Activated CD4-positive, alpha-beta T cell treated with anti-CD3 and anti-CD28 coated beads for 4 hours (primary cell): ENCODE data around the gene FGF18.
"Not testable (repeated sequence)": the region's sequence is repeated elsewhere in the genome, so short reads cannot be mapped to it uniquely, and the experiment has no call there.

ENCODE experiments used
- DNase-seq, 2 donors: peaks; one replicate each; pipeline ENCODE4 v3.0.0-alpha.2; 2020

The FGF18 gene

DNA sequence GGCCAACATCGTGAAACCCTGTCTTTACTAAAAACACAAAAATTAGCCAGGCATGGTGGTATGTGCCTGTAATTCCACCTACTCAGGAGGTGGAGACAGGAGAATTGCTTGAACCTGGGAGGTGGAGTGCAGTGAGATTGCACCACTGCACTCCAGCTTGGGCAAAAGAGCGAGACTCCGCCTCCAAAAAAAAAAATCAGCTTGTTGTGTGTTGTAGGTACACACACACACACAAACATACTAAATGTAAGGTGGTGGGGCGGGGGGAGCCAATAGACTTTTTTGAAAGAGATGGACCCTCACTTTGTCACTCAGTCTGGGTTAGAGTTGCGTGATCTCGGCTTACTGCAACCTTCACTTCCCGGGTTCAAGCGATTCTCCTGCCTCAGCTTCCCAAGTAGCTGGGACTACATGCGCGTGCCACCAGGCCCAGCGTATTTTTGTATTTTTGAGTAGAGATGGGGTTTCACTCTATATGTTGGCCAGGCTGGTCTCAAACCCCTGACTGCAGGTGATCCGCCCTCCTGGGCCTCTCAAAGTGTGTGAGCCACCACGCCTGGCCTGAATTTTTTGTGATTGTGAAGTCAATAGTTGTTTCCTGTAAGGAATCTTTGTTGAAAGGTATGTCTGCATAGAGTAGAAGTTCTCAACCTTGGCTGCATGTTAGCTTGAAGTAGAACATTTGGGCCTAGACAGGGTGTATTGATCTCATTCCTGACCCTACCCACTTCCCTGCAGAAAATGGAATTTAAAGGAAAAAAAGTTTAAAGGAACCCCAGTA lies 18.1 kb upstream of the FGF18 start:
- no peak for DNase-seq

DNA sequence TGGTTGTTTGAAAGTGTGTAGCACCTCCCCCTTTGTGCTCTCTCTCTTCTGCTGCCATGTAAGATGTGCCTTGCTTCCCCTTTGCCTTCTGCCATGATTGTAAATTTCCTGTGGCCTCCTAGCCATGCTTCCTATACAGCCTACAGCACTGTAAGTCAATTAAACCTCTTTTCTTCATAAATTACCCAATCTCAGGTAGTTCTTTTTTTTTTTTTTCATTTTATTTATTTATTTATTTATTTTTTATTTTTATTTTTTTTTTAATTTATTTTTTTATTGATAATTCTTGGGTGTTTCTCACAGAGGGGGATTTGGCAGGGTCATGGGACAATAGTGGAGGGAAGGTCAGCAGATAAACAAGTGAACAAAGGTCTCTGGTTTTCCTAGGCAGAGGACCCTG lies 16.7 kb upstream of the FGF18 start:
- not testable (repeated sequence) for DNase-seq

DNA sequence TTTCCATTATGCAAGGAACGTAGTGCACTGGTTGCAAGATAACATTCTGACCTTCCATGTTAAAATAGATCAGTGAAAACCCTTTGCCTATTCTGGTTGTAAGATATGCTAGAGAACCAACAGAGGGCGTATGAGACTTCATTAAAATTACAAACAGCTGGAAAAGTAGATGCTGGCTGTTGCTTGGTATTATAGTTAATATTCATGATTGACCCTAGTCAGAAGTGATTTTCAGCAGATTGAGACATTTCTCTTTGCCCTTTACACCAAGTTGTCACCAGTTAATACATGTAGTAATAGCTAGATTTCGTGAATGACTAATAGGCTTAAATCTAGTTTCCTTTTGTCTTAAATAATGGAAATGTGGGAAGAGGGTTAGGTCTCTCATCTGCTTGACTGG lies 13.8 kb upstream of the FGF18 start:
- no peak for DNase-seq

DNA sequence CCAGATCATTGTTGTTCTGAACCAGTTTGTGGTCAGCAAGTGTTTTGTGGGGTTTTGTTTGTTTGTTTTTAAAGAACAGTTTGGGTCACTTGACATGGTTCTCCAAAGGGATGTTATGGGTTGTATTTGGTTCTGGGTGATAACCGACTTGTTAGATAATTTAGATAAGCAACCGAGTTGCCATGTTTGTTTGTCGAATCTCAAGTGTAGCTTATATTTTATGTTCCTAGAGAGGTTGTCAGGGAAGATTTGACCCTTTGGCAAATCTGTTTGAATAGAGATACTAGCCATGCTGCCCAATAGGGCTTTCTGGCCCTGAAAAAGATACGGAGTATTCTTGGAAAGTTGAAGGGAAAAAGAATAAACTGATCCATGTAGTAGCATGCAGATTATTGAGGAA lies 12.2 kb upstream of the FGF18 start:
- no peak for DNase-seq

DNA sequence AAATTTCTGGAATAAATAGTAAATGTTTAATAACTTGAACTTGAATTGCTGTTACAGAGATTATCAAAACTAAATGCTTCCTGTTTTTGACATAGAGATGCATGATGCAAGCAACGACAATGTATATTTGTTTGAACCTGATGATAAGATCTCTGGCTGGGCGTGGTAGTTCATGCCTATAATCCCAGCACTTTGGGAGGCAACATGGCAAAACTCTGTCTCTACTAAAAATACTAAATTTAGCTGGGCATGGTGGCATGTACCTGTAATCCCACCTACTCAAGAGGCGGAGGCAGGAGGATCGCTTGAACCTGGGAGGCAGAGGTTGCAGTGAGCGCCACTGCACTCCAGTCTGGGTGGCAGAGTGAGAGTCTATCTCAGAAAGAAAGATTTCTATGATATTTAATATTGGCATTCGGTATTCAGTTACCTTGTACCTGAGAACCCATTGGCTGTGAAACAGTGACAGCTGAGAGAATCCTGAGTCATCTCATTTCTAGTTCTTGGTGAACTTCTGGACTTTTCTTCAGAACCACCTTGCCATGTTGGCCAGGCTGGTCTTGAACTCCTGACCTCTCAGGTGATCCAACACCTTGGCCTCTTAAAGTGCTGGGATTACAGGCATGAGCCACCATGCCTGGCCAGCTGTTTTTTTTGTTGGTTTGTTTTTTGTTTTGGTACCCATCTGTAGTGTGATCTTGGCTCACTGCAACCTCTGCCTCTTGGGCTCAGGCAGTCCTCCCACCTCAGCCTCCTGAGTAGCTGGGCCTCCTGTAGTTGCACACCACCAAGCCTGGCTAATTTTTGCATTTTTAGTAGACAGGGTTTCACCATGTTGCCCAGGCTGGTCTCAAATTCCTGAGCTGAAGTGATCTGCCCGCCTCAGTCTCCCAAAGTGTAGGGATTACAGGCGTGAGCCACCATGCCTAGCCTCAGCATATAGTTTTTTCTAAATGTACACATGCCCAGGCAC lies 10.0 kb upstream of the FGF18 start:
- no peak for DNase-seq

DNA sequence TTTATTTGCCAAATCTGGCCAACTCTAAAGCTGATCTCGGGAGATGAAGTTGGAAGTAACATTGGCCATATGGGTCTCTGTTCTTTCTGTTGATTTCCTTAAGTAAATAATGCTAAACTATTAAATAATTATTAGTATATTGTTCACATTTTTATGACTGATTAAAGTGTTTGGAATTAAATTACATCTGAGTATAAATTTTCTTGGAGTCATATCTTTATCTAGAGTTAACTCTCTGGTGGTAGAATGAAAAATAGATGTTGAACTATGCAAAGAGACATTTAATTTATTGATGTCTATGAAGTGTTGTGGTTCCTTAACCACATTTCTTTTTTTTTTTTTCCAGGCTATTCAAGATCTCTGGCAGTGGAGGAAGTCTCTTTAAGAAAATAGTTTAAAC lies 9.3 kb upstream of the FGF18 start:
- no peak for DNase-seq

DNA sequence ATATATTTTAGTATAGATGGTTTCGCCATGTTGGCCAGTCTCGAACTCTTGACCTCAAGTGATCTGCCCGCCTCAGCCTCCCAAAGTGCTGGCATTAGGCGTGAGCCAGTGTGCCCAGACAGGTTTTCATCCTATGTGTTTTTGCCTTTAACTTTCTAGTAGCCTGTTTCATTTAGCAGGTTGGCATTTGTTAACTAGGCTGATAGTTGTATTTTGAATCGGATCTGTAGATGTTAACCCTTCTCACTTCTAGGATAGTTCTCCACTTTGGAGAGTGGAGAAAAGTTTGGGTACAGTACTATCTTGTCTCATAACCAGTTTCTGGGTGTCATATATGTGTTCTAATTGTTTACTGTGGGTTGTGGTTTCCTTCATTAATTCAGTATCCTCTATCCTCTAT lies 7.3 kb upstream of the FGF18 start:
- DNase-seq: no peak

DNA sequence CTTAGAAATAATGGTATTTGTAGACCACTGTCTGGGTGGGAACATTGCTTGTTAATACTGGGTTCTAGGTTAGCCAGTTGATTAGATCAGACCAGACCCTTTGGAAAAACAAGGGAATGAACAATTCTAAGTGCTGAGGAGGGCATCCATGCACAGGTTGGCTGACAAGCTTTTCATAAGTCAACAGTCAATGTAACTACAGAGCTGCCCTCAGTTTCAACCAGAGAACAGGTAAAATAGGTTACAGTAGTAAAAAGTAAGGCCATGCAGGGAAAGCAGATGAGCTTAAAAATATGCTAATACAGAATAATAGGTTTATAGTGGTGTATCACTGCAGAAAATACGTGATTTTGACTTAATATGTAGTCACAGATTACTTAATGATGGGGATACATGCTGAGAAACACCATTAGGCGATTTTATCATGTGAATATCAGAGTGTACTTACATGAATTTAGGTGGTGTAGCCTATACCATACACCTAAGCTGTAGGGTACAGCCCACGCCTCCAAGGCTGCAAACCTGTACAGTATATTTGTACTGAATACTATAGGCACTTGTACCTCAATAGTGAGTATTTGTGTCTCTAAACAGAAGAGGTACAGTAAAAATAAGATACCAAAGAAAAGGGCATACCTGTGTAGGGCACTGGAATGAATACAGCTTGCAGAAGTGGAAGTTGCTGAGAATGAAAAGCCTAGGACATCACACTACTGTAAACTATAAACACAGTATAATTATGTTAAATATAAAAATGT lies 6.1 kb upstream of the FGF18 start:
- no peak for DNase-seq

DNA sequence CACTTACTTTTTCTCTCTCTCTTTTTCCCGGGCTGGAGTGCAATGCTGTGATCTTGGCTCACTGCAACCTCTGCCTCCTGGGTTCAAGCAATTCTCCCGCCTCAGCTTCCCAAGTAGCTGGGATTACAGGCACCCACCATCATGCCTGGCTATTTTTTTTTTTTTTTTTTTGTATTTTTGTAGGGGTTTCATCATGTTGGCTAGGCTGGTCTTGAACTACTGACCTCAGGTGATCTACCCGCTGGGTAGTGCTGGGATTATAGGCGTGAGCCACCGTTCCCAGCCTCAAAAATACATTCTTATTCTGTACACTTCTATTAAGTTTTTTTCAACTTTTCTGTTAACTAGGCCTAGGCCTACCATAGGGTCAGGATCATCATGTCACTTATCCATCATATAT lies 5.5 kb upstream of the FGF18 start:
- not testable (repeated sequence) for DNase-seq

DNA sequence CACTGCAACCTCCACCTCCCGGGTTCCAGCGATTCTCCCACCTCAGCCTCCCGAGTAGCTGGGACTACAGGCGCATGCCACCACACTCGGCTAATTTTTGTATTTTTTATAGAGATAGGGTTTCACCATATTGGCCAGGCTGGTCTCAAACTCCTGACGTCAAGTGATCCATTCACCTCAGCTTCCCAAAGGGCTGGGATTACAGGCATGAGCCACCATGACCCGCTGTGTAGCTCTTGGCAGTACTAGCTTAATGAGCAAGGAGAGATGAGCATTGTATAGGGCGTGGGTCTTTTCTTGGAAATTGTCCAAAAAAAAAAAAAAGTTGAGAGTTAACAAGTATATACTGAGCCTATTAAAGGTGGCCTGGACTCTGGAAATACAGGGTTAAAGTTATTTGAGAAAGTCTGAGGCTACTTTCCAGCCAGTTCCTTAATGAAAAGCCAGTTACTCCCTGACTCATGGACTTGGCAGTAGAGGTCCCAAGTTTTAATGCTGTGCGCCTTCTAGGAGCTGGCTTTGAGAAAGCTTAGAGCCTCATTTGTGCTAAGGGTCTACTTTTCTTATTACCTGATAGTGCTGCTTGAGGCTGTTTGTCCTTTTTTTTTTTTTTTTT lies 4.2 kb upstream of the FGF18 start:
- no peak for DNase-seq

DNA sequence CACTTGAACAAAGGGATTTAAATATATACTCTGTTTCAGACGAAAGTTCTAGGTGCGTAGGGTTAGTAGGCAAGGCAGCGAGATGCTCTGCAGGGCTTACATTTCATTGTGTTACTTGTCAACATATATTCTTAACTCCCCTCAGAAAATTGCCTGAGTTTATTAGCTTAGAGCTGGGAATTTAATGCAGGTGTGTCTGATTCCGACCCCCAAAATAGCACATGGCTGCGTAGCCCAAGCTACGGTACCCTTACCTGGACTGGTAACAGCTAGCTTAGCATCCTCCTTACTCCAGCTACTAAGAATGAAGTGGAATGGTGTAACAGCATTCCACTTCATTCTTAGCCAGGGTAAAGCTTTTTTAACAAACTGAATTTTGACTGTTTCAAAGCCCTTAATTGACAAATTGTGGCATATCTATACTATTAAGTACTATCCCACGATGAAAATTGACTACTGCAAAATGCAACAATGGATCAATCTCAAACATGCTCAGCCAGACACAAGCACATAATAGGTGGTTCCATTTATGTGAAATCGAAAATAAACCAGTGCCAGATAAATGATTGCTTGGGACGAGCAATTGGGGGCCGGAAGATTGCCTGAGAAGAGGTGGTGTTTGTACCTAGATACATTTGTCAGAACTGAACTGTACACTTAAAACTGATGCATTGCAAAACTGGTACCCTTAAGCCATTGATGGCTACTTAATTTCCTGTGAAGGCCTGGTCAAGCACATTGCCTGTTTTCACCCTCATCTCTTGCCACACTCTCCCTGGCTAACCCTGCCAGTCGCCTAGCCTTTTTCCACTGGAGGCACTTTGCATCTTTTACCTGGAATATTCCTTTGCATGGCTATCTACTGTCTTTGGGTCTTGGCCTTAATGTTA lies 3.0 kb upstream of the FGF18 start:
- DNase-seq: no peak

DNA sequence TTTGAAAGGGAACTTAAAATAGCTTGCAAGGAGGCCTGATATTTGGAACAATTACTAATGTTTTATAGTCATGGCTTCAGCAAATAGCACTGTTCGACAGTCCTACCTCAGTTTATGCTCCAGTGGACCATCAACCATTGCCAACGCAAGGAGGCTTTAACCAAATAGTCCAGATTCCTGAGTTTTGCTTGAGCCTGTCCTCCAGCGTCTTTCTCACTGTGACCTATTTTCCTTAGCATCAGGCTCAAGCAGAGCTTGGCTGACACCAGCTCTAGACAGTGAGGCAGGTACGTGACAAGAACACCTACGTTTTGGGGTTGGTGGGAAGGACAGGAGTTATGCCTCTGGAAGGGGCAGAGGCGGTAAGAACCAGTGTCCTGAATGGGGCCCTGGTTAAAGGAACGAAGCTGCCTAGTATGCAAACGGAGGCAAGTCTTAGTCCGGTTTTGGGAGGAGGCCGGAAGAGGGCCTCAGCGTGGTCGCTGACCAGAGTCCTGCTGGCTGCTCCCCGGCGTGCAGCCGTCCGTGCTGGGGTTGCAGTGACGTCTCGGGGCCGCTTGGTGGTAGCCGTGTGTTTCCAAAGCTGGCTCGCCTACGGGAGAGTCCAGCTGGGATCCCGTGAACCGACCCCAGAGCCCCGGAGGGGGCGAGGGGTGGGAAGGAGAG lies 998 bp upstream of the FGF18 start:
- peak; percentile 30 to 38 for DNase-seq

DNA sequence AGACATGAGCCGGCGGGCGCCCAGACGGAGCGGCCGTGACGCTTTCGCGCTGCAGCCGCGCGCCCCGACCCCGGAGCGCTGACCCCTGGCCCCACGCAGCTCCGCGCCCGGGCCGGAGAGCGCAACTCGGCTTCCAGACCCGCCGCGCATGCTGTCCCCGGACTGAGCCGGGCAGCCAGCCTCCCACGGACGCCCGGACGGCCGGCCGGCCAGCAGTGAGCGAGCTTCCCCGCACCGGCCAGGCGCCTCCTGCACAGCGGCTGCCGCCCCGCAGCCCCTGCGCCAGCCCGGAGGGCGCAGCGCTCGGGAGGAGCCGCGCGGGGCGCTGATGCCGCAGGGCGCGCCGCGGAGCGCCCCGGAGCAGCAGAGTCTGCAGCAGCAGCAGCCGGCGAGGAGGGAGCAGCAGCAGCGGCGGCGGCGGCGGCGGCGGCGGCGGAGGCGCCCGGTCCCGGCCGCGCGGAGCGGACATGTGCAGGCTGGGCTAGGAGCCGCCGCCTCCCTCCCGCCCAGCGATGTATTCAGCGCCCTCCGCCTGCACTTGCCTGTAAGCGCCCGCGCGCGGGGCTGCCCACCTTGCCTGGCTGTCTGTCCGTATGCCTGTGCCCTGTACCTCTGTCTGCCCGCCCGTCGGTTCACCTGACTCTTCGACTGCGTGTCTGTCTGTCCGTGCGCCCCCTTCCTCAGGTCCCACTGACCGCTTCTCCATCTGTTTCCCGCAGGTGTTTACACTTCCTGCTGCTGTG lies 412 bp downstream of the FGF18 start:
- DNase-seq: no peak

DNA sequence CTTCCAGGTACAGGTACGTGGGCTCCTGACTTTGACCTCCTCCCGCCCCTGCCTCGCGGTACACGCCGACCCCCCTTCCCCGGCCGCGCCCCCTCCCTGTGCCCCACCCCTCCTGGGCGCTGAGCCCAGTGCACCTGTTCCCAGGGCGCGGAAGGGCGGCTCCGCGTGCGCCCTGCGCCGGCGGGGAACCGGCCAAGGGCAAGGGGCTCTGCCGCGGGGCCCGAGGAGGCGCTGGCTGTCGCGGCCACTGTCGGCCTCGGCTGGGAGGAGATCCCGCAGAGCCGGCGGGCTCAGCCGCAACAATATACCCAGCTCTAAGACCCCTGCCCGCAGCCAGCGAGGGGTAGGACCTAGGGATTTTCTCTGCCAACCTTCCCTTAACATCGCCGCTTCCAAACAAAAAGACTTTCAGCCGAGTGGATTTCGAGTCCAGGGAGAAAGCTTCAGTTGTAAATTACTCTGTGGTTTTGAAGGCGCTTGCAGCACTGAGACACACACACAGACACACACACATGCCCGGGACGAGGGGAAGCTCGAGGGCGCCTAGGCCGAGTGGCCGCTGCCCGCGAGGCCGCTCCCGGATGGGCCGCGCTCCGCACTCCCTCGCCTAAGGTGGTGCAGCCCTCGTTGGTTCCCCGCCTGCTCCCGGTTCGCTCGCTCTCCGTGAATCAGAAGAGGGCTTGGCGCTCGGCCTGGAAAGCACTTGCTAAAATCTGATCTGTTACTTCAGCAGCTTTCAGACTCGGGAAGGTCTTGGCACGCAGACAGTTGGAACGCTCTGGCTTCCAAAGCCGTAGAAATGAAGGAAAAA lies 1.2 kb downstream of the FGF18 start:
- no peak for DNase-seq

DNA sequence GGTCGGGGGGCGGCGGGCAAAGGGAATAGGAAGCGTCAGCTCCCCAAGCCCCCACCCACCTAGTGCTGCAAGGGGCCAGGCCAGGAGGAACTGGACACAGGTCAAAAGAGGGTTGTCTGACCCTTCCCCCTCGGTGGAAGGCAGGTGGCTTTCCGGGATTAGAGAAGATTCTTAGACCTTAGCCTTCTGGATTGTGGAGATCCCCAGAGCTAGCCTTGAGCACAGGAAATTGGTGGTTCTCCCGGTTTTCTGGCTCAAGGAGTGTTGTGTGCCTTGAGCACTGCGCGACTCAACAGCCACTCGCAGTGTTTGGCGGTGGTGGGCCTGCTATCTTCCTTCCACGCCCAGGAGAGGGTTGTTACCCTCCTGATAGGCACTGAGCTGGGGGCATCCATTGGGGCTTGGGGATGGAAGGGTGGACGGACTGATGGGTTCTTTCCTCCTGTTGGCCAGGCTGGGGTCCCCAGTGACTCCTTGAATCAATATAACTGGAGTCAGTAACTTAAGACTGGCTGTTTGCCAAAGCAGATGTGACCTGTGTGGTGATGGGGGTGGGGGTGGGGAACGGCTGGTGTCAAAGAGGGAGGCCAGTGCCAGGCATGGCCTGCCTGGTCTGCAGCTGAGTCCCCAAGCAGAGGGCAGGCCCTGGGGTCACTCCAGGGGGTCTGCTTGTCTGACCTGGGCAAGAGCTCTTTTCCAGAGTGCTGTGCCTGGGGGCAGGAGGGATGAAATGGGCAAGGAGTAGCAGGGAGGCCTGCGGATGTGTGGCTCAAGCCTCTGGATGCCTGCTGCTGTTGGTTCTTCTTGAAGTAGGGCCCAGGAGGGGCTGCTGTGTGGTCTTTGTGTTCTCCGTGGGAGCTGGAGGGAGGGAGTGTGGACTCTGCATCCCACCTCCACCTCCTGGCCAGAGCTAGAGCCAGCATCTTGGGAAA lies 2.1 kb downstream of the FGF18 start:
- no peak for DNase-seq

DNA sequence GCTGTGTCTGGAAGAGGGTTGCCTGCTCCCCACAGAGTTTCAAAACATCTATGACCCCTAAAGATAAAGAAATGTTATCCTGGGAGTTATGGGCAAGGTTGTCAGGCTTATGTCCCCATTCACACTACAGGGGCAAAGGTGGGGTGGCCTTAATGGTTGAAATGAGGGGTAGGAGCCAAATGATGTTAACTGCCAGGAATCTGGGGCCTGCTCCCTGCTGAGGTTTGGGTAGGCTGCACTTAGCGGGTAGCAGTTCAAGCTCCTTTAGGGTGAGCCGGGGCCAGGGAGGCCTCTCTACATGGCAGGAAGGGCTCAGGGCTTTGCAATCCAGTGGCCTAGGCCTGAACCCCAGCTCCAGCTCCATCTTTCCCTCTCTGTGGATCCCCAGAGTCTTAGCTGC lies 3.0 kb downstream of the FGF18 start:
- no peak for DNase-seq

DNA sequence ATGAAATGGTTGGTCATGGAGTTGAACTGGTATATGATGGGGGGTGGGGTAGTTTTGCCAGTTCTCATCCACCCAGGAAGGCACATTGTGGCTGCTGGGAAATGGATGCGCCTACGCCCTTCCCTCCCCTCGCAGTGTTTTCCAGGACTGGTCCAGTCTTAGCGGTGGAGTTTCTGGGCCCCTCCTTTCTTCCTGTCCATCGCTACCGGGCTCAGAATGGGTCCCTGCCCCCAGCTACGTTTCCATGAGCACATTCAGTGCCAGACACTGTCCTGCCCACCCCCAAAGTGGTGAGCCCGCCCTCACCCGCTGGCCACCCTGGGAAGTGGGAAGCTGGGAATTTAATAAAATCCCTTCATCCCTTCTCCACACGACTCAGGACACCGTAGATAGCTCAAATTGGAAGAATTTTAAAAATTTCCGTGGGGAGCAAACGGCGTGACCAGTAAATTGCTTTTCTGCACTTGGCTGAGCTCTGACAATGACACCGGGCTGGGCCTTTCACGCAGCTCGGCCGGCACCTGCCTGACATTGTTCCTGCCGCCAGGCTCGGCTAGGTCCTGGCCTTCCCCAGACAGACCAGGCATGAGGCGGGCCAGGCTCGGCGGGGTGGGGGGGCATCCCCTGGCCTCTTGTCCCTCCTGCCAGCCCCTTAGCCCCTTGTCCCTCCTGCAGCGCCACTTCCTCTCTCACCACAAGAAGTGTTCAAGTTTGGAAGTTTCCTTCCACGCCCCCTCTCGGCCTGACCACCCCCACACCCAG lies 3.6 kb downstream of the FGF18 start:
- no peak for DNase-seq

DNA sequence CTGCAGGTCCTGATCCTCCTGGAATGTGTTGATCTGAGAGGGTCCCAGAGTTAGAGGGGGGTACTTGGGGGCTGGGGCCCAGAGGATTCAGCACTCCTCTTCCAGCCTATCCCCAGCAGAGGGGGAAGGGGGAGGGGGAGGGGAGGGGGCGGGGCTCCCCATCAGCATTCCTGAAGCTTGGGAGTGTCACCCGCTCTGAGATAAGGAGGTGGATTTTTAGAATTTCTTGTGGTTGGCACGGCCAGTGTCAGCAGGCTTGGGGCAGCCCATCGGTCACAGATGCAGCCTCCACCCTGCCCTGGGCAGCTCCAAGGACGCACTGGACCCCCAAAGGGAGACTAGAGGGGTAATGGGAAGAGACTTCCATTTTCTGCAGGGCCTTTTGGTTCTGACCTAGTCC lies 5.3 kb downstream of the FGF18 start:
- no peak for DNase-seq
